DMS153 (cell line): Measurements from ENCODE around the gene USP38.
"Not testable (repeated sequence)": the region's sequence is repeated elsewhere in the genome, so short reads cannot be mapped to it uniquely, and the experiment has no call there.

ENCODE experiments used
- DNase-seq: peaks from one replicate; lab custom pipeline; 2025; lab: John Stamatoyannopoulos, UW

USP38 gene

GRCh38 chr4:143215873-143216272 lies 31.2 kb downstream of the USP38 start:
- DNase-seq = no peak

DNA sequence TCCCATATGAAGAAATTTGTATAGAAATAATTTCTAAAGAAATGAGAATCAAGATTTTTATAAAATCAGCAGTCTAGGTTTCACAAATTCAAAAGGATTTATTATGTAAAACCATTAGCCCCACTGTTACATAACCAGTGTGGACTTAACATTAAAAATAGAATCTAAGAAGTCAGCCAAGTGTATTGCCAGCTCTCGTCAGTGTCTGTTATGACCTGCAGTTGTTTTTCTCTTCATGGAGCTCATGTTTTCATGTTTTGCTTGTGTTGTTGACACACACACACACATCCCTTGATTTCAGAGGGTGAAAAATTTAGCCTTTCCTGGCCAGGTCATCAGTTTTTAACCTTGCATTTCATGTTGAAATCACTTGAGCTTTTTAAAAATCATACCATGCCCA lies 39.5 kb downstream of the USP38 start:
- no peak for DNase-seq

DNA sequence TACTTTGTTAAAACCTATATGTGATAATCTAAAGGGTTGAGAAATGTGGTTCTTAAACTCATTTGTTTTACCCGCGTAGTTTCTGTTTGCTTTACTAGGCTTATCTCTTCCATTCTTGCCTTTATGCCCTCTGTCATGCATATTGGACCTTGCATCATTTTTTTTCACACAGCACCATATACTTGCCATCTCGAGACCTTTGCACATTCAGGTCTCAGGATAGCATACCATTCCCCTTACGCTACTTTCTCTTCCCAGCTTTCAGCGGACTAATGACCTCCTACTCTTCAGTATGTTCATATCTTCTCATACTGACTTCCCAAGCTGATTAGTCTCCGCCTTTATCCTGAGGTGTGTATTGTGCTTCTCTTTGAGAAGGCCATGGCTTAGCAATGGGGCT lies 40.5 kb downstream of the USP38 start:
- DNase-seq = no peak

- DNase-seq = no peak
Observed at GRCh38 chr4:143230683-143231082, 46.0 kb downstream of the USP38 start.

- no peak for DNase-seq
Observed at GRCh38 chr4:143232277-143232676, 47.6 kb downstream of the USP38 start.

GRCh38 chr4:143234153-143234552 lies 49.4 kb downstream of the USP38 start:
- DNase-seq = no peak

- not testable (repeated sequence) for DNase-seq
Observed at GRCh38 chr4:143237195-143237594, 52.5 kb downstream of the USP38 start.

DNA sequence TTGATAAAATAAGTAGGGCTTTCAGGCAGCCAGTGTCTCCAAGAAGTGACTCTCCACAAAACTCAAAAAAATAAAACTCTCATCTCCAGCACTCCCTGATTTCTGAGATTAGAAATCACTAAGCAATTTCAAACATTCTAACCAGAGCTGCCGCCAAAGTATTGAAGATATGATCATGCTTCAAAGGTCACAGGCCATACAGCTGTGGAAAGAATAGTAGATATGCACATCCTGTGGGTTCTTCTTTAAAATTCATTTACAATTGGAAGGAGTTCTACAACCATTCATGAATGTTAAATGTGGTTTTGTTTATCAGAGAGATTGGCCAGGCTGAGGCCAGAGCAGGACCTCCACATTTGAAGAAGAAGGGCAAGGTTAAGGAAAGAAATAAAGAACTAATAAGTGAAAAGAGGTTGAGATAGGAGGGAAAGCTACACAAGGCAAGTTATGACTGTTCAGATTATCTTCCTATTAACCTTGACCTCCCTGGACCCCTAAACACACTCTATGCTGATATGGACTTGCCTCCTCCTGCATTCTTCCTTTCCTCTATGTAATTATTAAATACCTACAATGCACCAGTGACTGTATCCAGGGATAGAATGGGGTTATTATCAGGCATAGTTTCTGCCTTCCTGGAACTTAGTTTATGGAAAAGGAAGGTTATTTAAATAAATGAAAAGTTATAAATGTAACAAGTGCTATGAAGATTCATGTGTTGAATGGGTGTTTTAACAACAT lies 56.4 kb downstream of the USP38 start:
- no peak for DNase-seq

DNA sequence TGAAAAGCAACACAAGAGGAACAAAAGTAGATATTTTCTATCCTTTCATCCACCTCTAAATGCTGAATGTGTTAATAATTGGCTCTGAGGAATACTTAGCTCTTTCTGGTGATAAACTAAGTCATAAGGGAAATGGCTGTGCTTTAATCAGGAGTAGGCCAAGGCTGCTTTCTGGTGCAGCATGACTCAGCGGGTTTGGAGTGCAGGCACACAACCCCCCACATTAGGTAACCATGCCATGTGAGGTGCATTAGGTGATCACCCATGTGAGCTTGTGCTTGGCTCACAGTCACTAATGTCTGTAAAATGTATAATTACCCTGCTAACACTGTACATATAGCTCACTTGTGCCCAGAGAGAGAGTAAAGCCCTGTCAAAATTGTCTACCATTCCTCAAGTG lies 57.2 kb downstream of the USP38 start:
- no peak for DNase-seq

DNA sequence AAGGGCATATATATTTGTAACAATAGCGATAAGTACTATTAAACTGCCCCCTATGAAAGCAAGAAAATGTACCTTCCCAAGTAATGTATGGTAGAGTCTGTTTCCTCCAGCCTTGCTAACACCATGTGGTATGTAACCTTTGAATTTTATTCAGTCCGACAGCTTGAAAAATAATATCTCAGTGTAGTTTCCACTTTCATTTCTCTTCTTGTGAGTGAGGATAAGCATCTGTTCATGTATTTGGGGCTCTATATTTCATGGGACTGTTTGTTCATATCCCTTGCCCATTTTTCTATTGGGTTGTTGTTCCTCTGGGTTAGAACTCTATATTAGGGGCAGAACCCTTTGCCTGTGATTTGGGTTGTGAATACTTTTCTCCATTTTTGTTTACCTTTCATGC lies 58.3 kb downstream of the USP38 start:
- no peak for DNase-seq

GRCh38 chr4:143246977-143247376 lies 62.3 kb downstream of the USP38 start:
- DNase-seq = no peak

- DNase-seq = no peak
Observed at GRCh38 chr4:143247866-143248265, 63.1 kb downstream of the USP38 start.

GRCh38 chr4:143248827-143249226 lies 64.1 kb downstream of the USP38 start:
- DNase-seq = no peak

- DNase-seq = no peak
Observed at GRCh38 chr4:143250617-143251016, 65.9 kb downstream of the USP38 start.

- no peak for DNase-seq
Observed at GRCh38 chr4:143251348-143251747, 66.6 kb downstream of the USP38 start.

- no peak for DNase-seq
Observed at GRCh38 chr4:143251779-143252178, 67.1 kb downstream of the USP38 start.

DNA sequence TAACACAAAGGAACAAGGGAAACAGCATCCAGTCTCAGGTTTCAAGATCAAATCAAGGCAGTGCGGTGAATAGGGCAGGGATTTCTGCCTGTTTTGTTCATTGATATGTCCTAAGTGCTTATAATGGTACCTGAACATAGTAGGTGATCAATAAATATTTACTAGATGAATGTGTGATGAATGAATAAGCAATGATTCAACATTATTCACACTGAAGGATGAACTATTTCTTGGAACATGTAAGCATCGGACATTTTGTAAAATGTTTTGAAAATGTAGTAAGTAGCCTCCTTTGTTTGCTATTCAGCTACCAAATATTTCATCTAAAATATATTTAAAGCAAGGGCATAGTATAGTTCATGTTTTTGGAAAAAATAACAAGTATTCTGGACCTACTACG lies 67.8 kb downstream of the USP38 start:
- DNase-seq = no peak

DNA sequence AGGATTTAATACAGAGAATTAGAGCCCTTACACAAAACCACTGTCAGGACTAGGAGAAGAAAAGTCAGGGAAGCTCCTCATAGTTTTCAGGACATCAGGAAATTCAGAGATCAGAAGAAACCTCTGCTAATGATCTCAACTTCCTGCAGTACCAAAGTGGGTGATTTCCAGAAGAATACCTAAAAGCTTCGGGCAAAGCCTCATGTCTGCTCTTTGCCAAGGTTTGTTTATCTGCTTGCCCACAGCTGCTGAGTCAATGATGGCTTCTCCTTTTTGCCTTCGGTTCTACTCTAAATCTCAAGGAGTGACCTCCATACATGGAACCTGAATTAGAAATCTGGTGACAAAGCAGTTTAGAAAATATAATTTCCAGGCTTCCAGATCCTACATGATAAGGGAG lies 68.4 kb downstream of the USP38 start:
- no peak for DNase-seq

GRCh38 chr4:143254491-143255226 lies 69.9 kb downstream of the USP38 start:
- DNase-seq = no peak

DNA sequence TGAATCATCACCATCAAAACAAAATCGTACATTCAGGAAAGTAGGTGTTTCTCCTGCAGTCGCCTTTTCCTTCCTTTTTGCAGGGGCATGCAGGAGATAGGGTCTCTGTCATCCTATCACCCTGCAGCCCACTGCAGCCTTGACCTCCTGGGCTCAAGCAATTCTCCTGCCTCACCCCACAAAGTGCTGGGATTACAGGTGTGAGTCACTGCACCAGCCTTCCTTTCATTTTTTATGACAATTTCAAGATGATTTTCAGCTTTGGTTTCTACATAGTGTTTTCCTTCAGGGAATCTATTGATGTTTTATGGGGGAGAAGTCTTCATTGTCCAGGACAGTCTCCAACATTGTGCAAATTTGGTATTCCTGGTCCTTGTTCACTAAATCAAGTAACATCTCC lies 71.7 kb downstream of the USP38 start:
- DNase-seq = no peak

DNA sequence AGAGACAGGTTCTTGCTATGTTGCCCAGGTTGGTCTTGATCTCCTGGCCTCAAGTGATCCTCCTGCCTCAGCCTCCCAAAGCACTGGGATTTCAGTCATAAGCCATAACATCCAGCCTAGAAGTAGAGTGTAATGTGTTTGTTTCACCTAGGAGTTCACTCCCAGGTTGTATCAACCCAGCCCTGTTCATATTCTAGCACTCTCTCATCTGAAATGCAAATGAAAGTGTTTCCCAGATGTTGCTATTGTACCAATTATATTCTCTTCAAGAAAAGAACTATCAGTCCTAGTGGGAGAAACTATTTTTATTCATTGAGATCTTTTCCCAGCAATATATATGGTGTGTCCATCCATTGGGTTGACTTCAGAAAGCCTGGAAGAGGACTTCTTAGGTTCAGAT lies 72.6 kb downstream of the USP38 start:
- no peak for DNase-seq

- no peak for DNase-seq
Observed at GRCh38 chr4:143260750-143261149, 76.0 kb downstream of the USP38 start.

DNA sequence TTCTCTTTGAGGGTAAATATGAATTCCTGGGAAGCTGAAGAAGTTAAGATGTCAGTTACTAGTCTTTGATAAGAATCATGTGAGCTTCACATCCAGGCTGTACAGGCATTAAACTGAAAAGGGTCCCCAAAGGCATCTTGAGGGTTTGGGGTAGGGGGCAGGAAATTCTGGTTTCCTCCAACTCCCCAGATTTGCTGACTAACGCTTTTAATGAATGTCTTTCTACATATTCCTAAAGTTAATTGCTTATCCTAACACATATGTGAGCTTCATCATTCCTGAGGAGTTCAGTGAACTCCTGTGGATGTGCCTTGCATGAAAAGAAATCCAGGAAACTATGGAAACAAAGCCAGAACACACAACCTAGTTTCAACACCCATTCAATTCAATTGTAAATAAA lies 78.1 kb downstream of the USP38 start:
- DNase-seq = no peak

DNA sequence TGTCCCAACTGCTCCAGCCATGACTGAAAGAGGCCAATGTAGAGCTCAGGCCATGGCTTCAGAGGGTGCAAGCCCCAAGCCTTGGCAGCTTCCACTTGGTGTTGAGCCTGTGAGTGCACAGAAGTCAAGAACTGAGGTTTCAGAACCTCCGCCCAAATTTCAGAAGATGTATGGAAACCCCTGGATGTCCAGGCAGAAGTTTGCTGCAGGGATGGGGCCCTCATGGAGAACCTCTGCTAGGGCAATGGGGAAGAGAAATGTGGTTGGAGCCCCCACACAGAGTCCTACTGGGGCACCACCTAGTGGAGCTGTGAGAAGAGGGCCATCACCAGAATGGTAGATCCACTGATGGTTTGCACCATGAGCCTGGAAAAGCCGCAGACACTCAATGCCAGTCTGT lies 83.0 kb downstream of the USP38 start:
- not testable (repeated sequence) for DNase-seq
